K562 (cell line): Measurements from ENCODE around the gene RXRA. TPM values are rescaled to one million over a fixed set of nuclear protein-coding genes. Genes with fewer than 3 reads are reported as not detected.

ENCODE experiments used
- ATAC-seq: fragments of 200-7000 bp; cut with Tn5 transposase; 3 replicates; pipeline ENCODE4 v1.9.1; 2020; ENCODE audit warnings: moderate library complexity
- BruUV-seq: library from RNA; stranded (reverse); fragments of 400-500 nt; replicated peaks from 2 replicates; lab custom pipeline; 2021; lab: Mats Ljungman, UMichigan
- CTCF ChIA-PET: fragments of 300-600 bp; formaldehyde crosslinking; extraction: SDS; loops from one replicate; lab custom pipeline; 2021; ENCODE audit warnings: low intra/inter-chr PET ratio; lab: Yijun Ruan, JAX
- POLR2A ChIA-PET: fragments of 300-600, 350-650 bp; sonication (Branson Sonifier 250); formaldehyde crosslinking; extraction: SDS; loops from one replicate; lab custom pipeline; 2021; ENCODE audit warnings: antibody characterized with exemption, inconsistent platforms; lab: Yijun Ruan, JAX
- DNase-seq, 4 experiments: peaks; one replicate each; pipeline versions ENCODE4 v3.0.0 to v3.0.0-alpha.2; 2011 to 2018; ENCODE audit warnings: low spot score in 3 of 4, mixed read lengths in 3 of 4; ENCODE audit errors: extremely low read depth in 1 of 4
- FAIRE-seq: peaks from 2 replicates; lab custom pipeline; 2011; peaks lifted over from hg19 to GRCh38; lab: Jason Lieb, UNC
- H2AFZ ChIP-seq: 2 replicates; pipeline ENCODE4 v1.6.0; 2011; ENCODE audit warnings: low read depth, low read length, control low read depth, inconsistent platforms
- H3K27ac ChIP-seq: fragments of 200-600 bp; 3 replicates; pipeline ENCODE4 v1.8.0; 2011; ENCODE audit warnings: low read depth, mild to moderate bottlenecking, control low read depth, inconsistent platforms, low read length, moderate library complexity, mixed read lengths; ENCODE audit errors: extremely low read depth
- H3K27me3 ChIP-seq, 2 experiments: fragments of 300-600 bp in 1 of 2; 2 replicates in 1 of 2; 3 replicates in 1 of 2; pipeline versions ENCODE4 v1.6.0 to v1.8.0; 2011; ENCODE audit warnings: inconsistent platforms in 2 of 2, low read length in 2 of 2, mild to moderate bottlenecking in 1 of 2, mixed read lengths in 1 of 2, moderate library complexity in 1 of 2; ENCODE audit not compliant: control insufficient read depth in 2 of 2, insufficient read depth in 2 of 2
- H3K36me3 ChIP-seq: fragments of 300-600 bp; 3 replicates; pipeline ENCODE4 v1.8.0; 2011; ENCODE audit warnings: mild to moderate bottlenecking, low read length, inconsistent platforms; ENCODE audit not compliant: control insufficient read depth, insufficient read depth
- H3K4me1 ChIP-seq, 2 experiments: fragments of 200-600 bp in 1 of 2; replicated peaks in 1 of 2; 2 replicates in 1 of 2; 3 replicates in 1 of 2; pipeline versions ENCODE4 v1.5.1 to v1.8.0; 2011; ENCODE audit warnings: inconsistent platforms in 2 of 2, low read length in 2 of 2, mild to moderate bottlenecking in 1 of 2, mixed read lengths in 1 of 2, moderate library complexity in 1 of 2; ENCODE audit not compliant: control insufficient read depth in 2 of 2, insufficient read depth in 2 of 2
- H3K4me2 ChIP-seq: 2 replicates; pipeline ENCODE4 v1.6.1; 2011; ENCODE audit warnings: low read length, control low read depth, inconsistent platforms, mixed read lengths; ENCODE audit not compliant: insufficient read depth
- H3K4me3 ChIP-seq: fragments of 200-600 bp; sonication (generic), shearing (Covaris generic); 2 replicates; pipeline ENCODE4 v1.5.1; 2016; ENCODE audit warnings: control low read depth, inconsistent platforms
- H3K79me2 ChIP-seq: fragments of 200-600 bp; 3 replicates; pipeline ENCODE4 v1.8.0; 2011; ENCODE audit warnings: low read length, inconsistent platforms; ENCODE audit not compliant: control insufficient read depth, insufficient read depth
- H3K9ac ChIP-seq, 2 experiments: 2 replicates each; pipeline versions ENCODE4 v1.6.0 to v1.6.1; 2011; ENCODE audit warnings: low read depth in 2 of 2, low read length in 2 of 2, control low read depth in 1 of 2, inconsistent platforms in 1 of 2, mild to moderate bottlenecking in 1 of 2, mixed read lengths in 1 of 2; ENCODE audit not compliant: insufficient read depth in 1 of 2
- H3K9me1 ChIP-seq: one replicate; pipeline ENCODE4 v1.6.0; 2011; ENCODE audit warnings: inconsistent platforms, mild to moderate bottlenecking, low read length, moderate library complexity; ENCODE audit not compliant: control insufficient read depth, insufficient read depth
- H3K9me3 ChIP-seq: replicated peaks from 2 replicates; pipeline ENCODE4 v1.5.1; 2011; ENCODE audit warnings: low read depth, low read length, inconsistent platforms; ENCODE audit not compliant: control insufficient read depth, insufficient read depth
- H4K20me1 ChIP-seq: replicated peaks from 2 replicates; pipeline ENCODE4 v1.6.1; 2011; ENCODE audit warnings: low read length, inconsistent platforms, mixed read lengths; ENCODE audit not compliant: control insufficient read depth, insufficient read depth
- CAMTA2 ChIP-seq: fragments of 250-450 bp; sonication (Bioruptor Pico); conservative IDR thresholded peaks from 2 replicates; pipeline ENCODE4 v1.5.1; 2022
- CREB5 ChIP-seq: fragments of 250-450 bp; sonication (Bioruptor Pico); IDR thresholded peaks from 2 replicates; pipeline ENCODE4 v1.5.0; 2020; ENCODE audit warnings: mild to moderate bottlenecking
- NCOA4 ChIP-seq: fragments of 450-650 bp; IDR thresholded peaks from 2 replicates; pipeline ENCODE4 v1.6.1; 2018; ENCODE audit warnings: mild to moderate bottlenecking; ENCODE audit not compliant: partially characterized antibody
- WGBS: fragments of 100-300 bp; shearing (Covaris generic); methylation state at CpG from one replicate; pipeline ENCODE4 v1.1.6; 2016; ENCODE audit warnings: low coverage, mixed read lengths; ENCODE audit not compliant: insufficient coverage; ENCODE audit errors: missing lambda C conversion rate; 5-methylcytosine and 5-hydroxymethylcytosine counted together
- in situ Hi-C: fragments of 300-500 bp; cut with MboI; formaldehyde crosslinking; loops from 4 replicates; pipeline ENCODE4 v1.15.0; 2018; ENCODE audit warnings: inconsistent platforms, mixed read lengths
- intact Hi-C: fragments of 100-400 bp; cut with micrococcal nuclease; formaldehyde crosslinking; loops from 2 replicates; pipeline ENCODE4 v1.14.2; 2022
- polyA plus RNA-seq, 8 experiments: library from polyadenylated mRNA; depleted of rRNA in 4 of 8; stranded (reverse) in 5 of 8; unstranded in 3 of 8; fragments of >200 nt; fragmentation: Nextera tagmentation in 2 of 8; fragmentation: Illumina TruSeq in 1 of 8; extraction: Ambion mirVana in 2 of 8; extraction: Trizol in 1 of 8; gene quantifications; 2 replicates each; pipeline versions ENCODE4 v1.2.1 to v1.2.3, GENCODE V29; 2011 to 2014; ENCODE audit warnings: inconsistent platforms in 1 of 8, missing spikeins in 1 of 8
- total RNA-seq, 7 experiments: library from RNA; depleted of rRNA in 6 of 7; stranded (reverse); fragments of >200 nt in 6 of 7; fragmentation: Illumina TruSeq in 2 of 7; extraction: Trizol in 2 of 7; gene quantifications; 2 replicates each; pipeline versions ENCODE4 v1.2.1 to v1.2.3, GENCODE V29; 2011 to 2021; ENCODE audit warnings: low replicate concordance in 1 of 7
- TF ChIP-seq, protein P1 (sequence below): sonication (generic); formaldehyde crosslinking; IDR thresholded peaks from 2 replicates; pipeline ENCODE4 v1.8.0; 2022; ENCODE audit warnings: mild to moderate bottlenecking, missing genetic modification reagents, borderline replicate concordance

The RXRA gene
- total and polyA plus RNA-seq, 9 of the 15 experiments (the other 6 are each of a cell fraction or from before 2014, with no cell fraction given), result 0.35 to 23.6 (median 4.6) TPM

DNA sequence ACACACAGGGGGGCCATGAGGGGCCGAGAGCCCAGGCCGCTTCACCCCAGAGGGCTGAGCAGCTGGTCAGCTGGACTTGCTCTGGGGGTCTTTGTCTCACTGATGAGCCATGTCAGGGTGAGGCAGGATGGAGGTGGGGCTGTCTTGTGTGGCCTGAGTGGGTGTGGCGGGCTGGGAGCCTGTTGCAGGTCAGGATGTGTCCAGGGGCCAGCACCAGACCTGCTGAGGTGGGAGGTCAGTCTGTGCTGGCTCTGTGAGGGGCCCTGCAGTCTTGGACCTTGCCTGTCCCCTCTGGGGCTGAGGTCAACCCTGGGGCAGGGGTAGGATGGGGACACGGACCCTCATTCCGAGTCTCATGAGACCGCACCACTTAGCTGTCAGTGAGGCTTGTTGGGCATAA, 56.9 kb downstream of the RXRA start:
- Histone ChIP-seq H3K9me1 (no peaks in the 10 kb centered on the region), H3K4me2 (no peak overlapping the region), H3K27ac (no peak overlapping the region), H3K4me1 (peaks cover 0 to 79% of the 10 kb centered on the region in 2 experiments; a peak in 2 of 5 replicates), H4K20me1 (peaks cover 89% of the 10 kb centered on the region), H3K9me3 (no peaks in the 10 kb centered on the region), H2AFZ (no peak overlapping the region), H3K4me3 (no peak overlapping the region), H3K27me3 (no peaks in the 10 kb centered on the region), H3K36me3 (no peaks in the 10 kb centered on the region), H3K9ac (0 out of 4 replicates have a peak overlapping the region, but pooled peaks of 1 of the 2 experiments have one; percentile 1), H3K79me2 (no peaks in the 10 kb centered on the region)
- intact Hi-C loops (no loop called here), in situ Hi-C loops (no loop called here)
- ATAC-seq (no peak), DNase-seq (no peak), FAIRE-seq (no peak)
- BruUV-seq, result no TSS peak
- WGBS, result 82% methylated on average over 4 of the region's 6 CpGs
- no peak for TF ChIP-seq NCOA4
- no peak for TF ChIP-seq CREB5 (CRISPR knock-in tag)
- TF ChIP-seq, protein P1, sequence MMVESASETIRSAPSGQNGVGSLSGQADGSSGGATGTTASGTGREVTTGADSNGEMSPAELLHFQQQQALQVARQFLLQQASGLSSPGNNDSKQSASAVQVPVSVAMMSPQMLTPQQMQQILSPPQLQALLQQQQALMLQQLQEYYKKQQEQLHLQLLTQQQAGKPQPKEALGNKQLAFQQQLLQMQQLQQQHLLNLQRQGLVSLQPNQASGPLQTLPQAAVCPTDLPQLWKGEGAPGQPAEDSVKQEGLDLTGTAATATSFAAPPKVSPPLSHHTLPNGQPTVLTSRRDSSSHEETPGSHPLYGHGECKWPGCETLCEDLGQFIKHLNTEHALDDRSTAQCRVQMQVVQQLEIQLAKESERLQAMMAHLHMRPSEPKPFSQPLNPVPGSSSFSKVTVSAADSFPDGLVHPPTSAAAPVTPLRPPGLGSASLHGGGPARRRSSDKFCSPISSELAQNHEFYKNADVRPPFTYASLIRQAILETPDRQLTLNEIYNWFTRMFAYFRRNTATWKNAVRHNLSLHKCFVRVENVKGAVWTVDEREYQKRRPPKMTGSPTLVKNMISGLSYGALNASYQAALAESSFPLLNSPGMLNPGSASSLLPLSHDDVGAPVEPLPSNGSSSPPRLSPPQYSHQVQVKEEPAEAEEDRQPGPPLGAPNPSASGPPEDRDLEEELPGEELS (CRISPR knock-in tag), result no peak
- no peak for TF ChIP-seq CAMTA2 (CRISPR knock-in tag)
- ChIA-PET POLR2A (interaction anchor here (0.5 to 1.4 kb wide), 4 partner anchors 12 to 1288 kb away, joined by 3 to 9 read pairs (median 3); no protein-coding TSS in a partner anchor), CTCF (no interaction called here)
